ENCODE measurements around the gene KCNQ1.

The KCNQ1 gene

DNA sequence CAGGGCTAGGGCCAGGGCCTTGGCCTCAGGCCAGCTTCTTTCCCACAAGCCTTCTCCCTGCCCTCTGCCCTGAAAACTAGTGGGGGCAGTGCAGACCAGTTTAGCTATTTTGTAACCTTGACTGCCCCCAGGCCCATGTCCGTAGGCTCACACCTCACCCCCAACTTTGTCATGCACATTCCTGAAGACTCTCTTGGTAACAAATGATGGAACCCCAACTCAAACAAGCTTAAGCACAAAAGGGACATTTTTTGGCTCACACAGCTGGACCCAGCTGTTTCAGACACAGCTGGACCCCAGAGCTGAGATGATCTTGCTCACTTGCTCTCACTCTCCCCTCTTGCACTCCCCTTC lies 208.4 kb downstream of the KCNQ1 start:
- H3K27ac ChIP-seq = no peak overlapping the region
- TF ChIP-seq, protein P1, sequence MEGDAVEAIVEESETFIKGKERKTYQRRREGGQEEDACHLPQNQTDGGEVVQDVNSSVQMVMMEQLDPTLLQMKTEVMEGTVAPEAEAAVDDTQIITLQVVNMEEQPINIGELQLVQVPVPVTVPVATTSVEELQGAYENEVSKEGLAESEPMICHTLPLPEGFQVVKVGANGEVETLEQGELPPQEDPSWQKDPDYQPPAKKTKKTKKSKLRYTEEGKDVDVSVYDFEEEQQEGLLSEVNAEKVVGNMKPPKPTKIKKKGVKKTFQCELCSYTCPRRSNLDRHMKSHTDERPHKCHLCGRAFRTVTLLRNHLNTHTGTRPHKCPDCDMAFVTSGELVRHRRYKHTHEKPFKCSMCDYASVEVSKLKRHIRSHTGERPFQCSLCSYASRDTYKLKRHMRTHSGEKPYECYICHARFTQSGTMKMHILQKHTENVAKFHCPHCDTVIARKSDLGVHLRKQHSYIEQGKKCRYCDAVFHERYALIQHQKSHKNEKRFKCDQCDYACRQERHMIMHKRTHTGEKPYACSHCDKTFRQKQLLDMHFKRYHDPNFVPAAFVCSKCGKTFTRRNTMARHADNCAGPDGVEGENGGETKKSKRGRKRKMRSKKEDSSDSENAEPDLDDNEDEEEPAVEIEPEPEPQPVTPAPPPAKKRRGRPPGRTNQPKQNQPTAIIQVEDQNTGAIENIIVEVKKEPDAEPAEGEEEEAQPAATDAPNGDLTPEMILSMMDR (conservative IDR thresholded peaks at IDR 0.05) = no peak

DNA sequence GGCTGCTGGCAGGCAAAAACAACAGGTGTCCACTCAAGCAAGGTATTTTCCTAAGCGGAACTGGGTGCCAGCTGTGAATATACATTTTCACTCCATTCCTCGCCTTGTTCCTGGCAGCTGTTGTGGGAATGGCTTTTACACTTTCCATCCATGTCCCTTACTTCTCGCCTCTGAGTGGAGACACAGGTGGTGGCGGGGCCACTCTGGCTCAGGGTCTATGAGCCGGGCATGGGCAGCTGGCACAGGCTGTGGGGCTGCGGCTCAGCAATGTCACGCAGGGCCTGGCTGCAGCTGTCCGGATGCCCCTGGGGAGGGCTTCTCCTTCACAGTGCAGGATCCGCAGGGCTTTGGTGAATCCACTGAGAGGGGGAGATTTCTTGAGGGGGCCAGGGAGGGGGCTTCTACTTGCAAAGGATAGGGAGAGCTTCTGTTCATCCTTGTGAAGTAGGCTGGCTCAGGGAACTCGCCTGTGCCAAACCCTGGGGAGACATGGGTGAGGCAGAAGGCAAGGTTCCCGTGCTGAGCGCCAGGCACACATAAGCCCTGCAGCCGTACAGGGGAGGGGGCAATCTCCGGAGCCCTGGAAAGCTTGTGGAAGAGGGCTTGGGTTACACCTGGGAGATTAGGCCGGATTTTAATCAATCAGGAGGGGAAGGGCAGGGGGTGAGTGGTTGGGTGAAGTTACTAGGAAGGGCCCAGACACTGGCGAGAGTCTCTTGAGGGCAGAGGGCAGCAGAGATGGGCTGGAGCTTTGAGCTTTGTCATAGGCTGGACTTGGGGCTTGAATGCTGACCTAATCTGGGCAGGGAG lies 209.3 kb downstream of the KCNQ1 start:
- TF ChIP-seq, protein P1 (conservative IDR thresholded peaks at IDR 0.05) = no peak
- no peak overlapping the region for H3K27ac ChIP-seq

DNA sequence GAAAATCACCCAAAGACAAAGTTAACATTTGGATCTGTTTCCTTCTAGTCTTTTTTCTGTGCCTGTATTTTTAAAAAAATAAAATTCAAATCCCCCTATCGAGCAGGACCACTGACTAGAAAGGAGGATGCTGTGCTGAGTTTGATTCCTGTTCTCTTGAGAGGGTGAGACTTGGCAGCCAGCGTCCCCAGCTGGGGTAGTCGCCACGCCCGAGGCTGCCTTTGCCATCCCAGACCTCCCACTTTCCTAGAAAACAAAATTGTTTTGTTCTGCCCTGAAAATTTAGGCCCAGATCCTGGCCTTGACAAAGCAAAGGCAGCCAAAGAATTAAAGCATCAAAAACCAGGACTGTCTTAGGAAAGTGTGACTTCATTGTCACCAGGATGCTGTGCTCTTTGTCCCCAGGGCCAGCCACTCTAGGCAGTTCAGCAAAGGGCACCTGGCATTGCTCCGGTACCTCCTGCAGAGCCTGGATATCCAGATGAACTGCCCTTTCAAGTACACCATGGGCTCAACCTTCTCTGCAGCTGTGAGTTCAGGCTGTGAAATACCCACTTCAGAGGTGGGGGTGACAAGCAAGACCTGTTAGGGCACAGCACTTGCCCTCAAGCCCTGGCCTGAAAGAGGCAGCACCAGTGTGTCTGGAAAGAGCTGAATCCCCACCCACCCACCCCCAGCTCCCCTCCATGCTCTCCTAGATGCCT lies 210.4 kb downstream of the KCNQ1 start:
- TF ChIP-seq, protein P1 (conservative IDR thresholded peaks at IDR 0.05) = no peak
- no peak overlapping the region for H3K27ac ChIP-seq

DNA sequence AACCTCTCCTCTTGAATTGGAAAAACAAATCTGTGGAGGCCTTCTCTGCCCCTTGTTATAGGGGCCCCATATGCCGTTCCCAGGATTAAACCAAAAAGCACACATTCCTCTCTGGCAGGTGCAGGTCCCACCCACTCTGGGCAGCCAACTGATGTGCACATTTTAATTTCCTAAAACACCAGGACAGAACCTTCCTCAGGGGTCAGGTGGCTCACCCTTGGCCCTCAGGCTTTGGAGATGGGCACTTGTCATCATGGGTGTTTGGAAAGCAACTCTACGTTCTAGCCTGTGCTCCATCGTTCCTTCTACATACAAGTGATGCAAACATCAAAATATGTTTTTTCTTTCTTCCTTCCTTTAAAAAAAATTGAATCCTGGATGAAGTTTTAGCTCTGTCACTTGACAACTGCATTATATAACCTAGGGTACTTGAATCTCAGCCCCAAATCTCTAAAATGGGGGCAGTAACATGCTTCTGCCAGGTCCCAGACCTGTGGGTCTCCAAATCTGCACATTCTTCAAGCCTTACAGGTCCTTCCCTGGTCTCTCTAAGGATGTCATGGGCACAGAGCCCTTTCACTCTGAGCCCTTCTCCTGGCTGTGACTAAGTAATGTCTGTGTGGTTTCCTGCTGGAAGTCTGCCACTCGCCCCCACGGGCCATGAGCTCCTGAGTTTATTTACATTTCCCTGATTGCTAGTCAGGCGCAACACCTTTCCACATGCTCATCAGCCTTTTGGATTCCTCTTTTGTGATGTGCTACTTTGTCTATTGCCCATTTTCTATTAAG lies 211.2 kb downstream of the KCNQ1 start:
- no peak overlapping the region for H3K27ac ChIP-seq
- TF ChIP-seq, protein P1 (conservative IDR thresholded peaks at IDR 0.05) = no peak

- TF ChIP-seq, protein P1 (conservative IDR thresholded peaks at IDR 0.05) = no peak
- H3K27ac ChIP-seq = no peak overlapping the region
Observed at GRCh38 chr11:2656859-2657258, 212.1 kb downstream of the KCNQ1 start.

DNA sequence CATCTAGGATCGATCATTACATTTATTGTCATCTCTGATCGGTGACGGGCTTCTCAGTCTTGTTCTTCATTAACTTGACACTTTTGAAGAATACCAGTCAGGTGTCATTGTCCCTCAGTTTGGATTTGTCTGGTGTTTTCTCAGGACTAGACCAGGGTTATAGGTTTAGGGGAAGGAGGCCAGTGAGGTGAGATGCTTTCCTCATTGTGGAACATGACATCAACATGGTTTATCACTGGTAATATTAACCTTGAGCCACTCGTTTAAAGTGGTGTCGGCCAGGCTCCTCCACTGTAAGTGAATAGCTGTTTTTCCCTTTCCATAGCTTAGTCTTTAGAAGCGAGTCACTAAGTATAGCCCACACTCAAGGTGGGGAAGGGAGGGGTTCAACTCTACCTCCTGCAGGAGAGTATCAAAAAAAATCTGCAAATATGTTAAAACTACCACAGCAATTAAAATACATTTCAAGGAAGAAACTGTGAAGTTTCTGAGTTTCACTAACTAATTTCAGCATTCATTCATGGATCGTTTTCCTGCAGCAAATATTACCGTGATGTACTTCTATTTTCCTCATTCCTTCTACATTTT lies 213.0 kb downstream of the KCNQ1 start:
- H3K27ac ChIP-seq = no peak overlapping the region
- TF ChIP-seq, protein P1 (conservative IDR thresholded peaks at IDR 0.05) = no peak

Data from VCaP (cell line).